Activated T-helper 2 cell treated with anti-CD3 and anti-CD28 coated beads, Interferon-gamma antibody, Interleukin-2, Interleukin-4, amounts not matched to agents 10 μg/mL and 5 μg/mL and 100 μg/mL, durations not matched to agents 14 hours and 24 hours and 36 hours (primary cell): Measurements from ENCODE around the gene HAPLN3. TPM values are rescaled to one million over a fixed set of nuclear protein-coding genes. Genes with fewer than 3 reads are reported as not detected.
"Not testable (repeated sequence)": the region's sequence is repeated elsewhere in the genome, so short reads cannot be mapped to it uniquely, and the experiment has no call there.

Experiments used
- DNase-seq: peaks from one replicate; pipeline ENCODE4 v3.0.0; 2021; ENCODE audit warnings: low spot score
- H3K27ac Mint-ChIP-seq: one replicate; pipeline ENCODE4 v1.8.0; 2021; ENCODE audit warnings: mixed read lengths
- H3K27me3 Mint-ChIP-seq: one replicate; pipeline ENCODE4 v1.8.0; 2021; ENCODE audit warnings: low read depth, mixed read lengths
- H3K36me3 Mint-ChIP-seq: one replicate; pipeline ENCODE4 v1.8.0; 2021; ENCODE audit warnings: low read depth, mixed read lengths
- H3K4me1 Mint-ChIP-seq: one replicate; pipeline ENCODE4 v1.8.0; 2021; ENCODE audit warnings: low read depth, mixed read lengths
- H3K4me3 Mint-ChIP-seq: one replicate; pipeline ENCODE4 v1.8.0; 2021; ENCODE audit warnings: low read depth, mild to moderate bottlenecking, moderate library complexity, mixed read lengths
- H3K9me3 Mint-ChIP-seq: one replicate; pipeline ENCODE4 v1.8.0; 2021; ENCODE audit warnings: mixed read lengths
- intact Hi-C: fragments of 100-400 bp; cut with micrococcal nuclease; formaldehyde crosslinking; loops from one replicate; pipeline ENCODE4 v1.15.1; 2023
- total RNA-seq: library from RNA; stranded (reverse); gene quantifications from 2 replicates; pipeline ENCODE4 v1.2.3, GENCODE V29; 2022

The HAPLN3 gene, protein sequence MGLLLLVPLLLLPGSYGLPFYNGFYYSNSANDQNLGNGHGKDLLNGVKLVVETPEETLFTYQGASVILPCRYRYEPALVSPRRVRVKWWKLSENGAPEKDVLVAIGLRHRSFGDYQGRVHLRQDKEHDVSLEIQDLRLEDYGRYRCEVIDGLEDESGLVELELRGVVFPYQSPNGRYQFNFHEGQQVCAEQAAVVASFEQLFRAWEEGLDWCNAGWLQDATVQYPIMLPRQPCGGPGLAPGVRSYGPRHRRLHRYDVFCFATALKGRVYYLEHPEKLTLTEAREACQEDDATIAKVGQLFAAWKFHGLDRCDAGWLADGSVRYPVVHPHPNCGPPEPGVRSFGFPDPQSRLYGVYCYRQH
- total RNA-seq = 68.1 and 71.4 TPM in 2 replicates

DNA sequence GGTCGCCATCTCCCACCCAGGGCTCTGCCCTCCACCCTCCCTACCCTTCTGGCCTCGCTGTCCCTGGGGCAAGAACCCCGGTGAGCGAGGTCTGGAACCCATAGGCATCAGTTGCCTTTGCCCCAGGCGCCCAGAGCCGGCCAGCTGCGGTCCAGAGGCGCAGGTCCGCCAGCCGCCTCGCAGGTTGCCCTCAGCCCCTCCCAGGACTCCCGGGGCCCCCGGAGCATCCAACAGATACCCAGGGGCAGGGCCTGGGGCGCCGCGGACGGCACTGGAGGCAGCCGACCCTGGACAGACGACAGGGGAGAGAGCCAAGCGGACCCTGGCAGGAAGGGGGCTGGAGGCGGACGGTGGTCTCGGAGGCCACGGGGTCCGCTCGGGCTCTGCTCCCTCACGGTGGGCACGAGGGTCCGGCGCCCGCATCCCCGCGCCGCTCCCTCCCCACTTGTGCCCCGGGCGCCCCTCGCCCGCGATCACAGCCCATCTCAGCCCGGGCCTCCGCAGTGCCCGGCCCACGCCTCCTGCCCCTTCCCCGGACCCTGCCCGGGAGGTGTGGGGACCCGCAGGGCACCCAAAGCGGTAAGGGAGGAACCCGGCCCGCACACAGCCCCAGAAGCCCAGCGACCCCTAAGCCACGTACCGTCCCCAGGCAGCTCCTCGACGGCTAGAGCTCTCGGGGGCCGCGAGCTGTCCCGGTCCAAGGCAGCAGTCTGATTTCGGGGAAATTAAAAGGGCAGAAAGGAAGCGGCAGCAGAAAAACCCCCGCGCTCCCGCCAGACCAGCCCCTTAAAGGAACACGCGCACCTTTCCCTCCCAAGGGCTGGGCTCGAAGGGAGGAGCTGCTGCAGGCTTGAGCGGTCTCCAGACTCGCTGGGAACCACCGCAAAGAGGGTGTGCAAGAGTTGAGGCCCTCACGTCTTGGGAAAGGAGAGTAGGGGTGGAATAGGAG is at the start of gene HAPLN3:
HAPLN3 (minus strand) TSS at position 726 of the 949 bp plus-strand sequence. CDS start 8,246 bp downstream, outside the sequence.
- Mint-ChIP-seq H3K9me3 (no peaks in the 10 kb centered on the region), H3K4me1 (peaks cover 23% of the 10 kb centered on the region), H3K36me3 (peaks cover 5% of the 10 kb centered on the region), H3K4me3 (peak within 1 kb of the TSS; percentile 84), H3K27me3 (no peaks in the 10 kb centered on the region), H3K27ac (peak within 1 kb of the TSS; percentile 42)
- intact Hi-C loops = loop anchor here (1.0 to 10.0 kb wide), 3 partner anchors 18 to 350 kb away; partner anchors contain the start of genes DET1 and MFGE8
- DNase-seq = peak; percentile 45

DNA sequence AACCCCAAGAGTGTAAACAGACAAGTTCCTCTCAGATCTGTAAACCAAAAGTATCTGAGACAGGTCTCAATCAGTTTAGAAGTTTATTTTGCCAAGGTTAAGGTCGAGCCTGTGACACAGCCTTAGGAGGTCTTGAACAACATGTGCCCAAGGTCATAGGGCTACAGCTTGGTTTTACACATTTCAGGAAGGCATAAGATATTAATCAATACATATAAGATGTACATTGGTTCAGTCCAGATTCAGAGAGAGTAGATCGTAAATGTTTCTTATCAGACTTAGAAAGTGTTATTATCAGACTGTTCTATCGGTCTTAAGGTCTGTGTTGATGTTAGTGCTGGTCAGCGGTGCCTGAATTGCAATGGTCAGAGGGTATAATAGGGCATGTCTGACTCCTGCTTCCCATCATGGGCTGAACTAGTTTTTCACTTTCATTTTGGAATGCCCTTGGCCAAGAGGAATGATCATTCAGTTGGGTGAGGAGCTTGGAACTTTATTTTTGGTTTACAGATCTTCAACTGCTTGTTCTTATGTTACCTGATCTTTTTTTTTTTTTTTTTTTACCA is 44.8 kb upstream of the HAPLN3 start:
- peaks cover 4% of the 10 kb centered on the region for H3K27me3 Mint-ChIP-seq
- intact Hi-C loops = no loop called here
- H3K4me1 Mint-ChIP-seq = no peaks in the 10 kb centered on the region
- no peak for DNase-seq
- no peak overlapping the region for H3K4me3 Mint-ChIP-seq
- no peaks in the 10 kb centered on the region for H3K9me3 Mint-ChIP-seq
- no peak overlapping the region for H3K27ac Mint-ChIP-seq
- H3K36me3 Mint-ChIP-seq = no peaks in the 10 kb centered on the region

GRCh38 chr15:88939486-88939806 is 44.1 kb upstream of the HAPLN3 start:
- Mint-ChIP-seq H3K9me3 (no peaks in the 10 kb centered on the region), H3K27ac (no peak overlapping the region), H3K4me3 (no peak overlapping the region), H3K36me3 (no peaks in the 10 kb centered on the region), H3K4me1 (no peaks in the 10 kb centered on the region), H3K27me3 (peaks cover 6% of the 10 kb centered on the region)
- intact Hi-C loops = no loop called here
- DNase-seq = no peak

DNA sequence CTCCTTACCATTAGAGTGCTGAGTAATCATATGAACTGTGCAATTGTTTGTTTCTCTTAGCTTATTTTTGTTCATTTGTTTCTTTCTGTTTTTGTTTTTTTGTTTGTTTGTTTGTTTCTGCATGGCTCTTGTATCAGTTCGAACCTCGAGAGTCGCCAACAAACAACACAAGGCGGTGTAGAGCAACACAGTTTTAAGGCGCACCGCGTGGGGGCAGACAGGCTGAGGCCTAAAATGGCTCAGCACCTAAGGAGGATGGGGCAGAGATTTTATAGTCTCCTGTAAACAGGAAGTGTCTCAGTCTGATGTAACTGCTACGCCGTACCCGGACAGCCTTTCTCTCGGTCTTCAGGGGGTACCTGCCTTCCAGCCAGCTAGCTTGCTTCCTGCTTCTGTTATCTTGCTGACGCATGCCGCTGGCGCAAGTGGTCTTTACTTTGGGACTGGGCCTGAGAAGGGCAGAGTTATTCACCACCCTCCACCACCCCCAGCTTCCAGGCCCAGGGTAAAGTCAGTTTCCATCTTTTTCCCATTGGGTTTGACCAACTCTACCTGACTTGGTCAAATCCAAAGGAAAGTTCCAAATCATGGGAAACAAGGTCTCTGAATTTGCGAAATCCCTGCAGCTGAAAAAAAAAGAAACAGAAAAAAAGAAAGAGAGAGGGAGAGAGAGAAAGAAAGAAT is 43.6 kb upstream of the HAPLN3 start:
- no peaks in the 10 kb centered on the region for H3K9me3 Mint-ChIP-seq
- no peaks in the 10 kb centered on the region for H3K4me1 Mint-ChIP-seq
- no peaks in the 10 kb centered on the region for H3K36me3 Mint-ChIP-seq
- intact Hi-C loops = no loop called here
- H3K27ac Mint-ChIP-seq = no peak overlapping the region
- peaks cover 6% of the 10 kb centered on the region for H3K27me3 Mint-ChIP-seq
- no peak overlapping the region for H3K4me3 Mint-ChIP-seq
- DNase-seq = no peak

DNA sequence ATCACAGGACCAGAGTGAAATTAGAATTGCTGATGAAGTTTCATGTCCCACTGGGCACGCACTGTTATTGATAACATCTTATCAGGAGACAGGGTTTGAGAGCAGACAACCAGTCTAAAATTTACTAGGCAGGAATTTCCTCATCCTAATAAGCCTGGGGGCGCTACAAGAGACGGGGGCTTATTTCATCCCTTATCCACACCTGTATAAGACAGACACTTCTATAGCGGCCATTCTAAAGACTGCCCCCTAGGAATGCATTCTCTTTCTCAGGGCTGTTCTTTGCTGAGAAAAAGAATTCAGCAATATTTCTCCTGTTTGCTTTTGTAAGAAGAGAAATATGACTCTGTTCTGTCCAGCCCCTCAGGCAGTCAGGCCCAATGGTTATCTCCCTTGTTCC is 39.1 kb upstream of the HAPLN3 start:
- H3K36me3 Mint-ChIP-seq, H3K27ac Mint-ChIP-seq, H3K9me3 Mint-ChIP-seq, H3K4me1 Mint-ChIP-seq, intact Hi-C loops, H3K4me3 Mint-ChIP-seq, DNase-seq: not testable (repeated sequence)
- peaks cover 18% of the 10 kb centered on the region for H3K27me3 Mint-ChIP-seq

DNA sequence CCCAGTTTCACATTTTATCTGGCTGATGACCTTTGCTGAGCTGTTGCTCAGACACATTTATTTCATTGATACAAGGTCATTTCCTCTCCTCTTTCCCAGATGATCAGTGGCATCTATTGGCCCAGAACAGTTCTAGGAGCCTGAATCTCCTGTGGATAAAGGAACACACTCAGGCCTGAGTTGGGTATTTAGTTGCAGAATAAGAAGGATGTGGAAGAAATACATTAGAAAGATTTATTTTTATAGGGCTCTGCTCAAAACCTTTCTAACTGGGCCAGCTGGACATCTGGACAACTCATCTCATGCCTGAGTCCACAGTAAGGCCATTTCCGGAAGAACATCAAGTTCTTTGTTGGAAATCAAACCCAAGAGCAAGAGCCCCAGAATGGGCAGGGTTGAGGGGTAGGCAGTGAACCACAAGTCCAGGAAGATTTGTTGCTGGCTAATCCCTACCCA is 37.6 kb upstream of the HAPLN3 start:
- H3K4me1 Mint-ChIP-seq = no peaks in the 10 kb centered on the region
- peaks cover 19% of the 10 kb centered on the region for H3K27me3 Mint-ChIP-seq
- no peaks in the 10 kb centered on the region for H3K9me3 Mint-ChIP-seq
- no peak overlapping the region for H3K27ac Mint-ChIP-seq
- no peak for DNase-seq
- intact Hi-C loops = no loop called here
- H3K36me3 Mint-ChIP-seq = no peaks in the 10 kb centered on the region
- no peak overlapping the region for H3K4me3 Mint-ChIP-seq

DNA sequence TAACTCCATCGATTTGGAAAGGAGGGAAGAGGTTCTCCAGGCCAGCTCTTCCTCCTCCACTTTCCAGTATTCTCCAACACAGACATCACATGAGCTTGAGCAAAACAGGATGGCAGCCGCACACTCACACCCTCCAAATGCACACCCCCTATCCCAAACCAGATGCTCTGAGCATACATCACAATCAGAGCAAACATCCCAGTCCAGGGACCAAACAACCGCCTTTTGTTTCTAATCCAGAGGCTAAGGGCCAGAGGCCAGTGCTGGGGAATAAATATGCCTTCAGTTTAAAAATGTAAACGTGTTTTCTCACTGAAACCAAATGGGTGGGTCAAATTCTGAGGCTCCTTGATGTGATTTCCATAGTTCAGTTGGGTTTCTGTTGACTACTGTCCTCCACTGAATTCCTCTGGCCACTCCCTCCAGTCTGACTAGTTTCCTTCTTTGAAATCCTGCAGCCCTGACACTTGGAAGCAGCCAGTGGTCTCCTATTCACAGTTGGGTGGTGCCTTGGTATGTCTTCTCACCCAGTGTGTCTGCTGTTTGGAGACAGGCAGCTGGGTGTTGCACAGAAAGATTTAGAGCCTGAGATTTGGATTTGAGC is 37.0 kb upstream of the HAPLN3 start:
- no peaks in the 10 kb centered on the region for H3K4me1 Mint-ChIP-seq
- no peak overlapping the region for H3K4me3 Mint-ChIP-seq
- H3K36me3 Mint-ChIP-seq = no peaks in the 10 kb centered on the region
- no peak overlapping the region for H3K27ac Mint-ChIP-seq
- no peaks in the 10 kb centered on the region for H3K9me3 Mint-ChIP-seq
- DNase-seq = no peak
- H3K27me3 Mint-ChIP-seq = peaks cover 20% of the 10 kb centered on the region
- intact Hi-C loops = no loop called here

DNA sequence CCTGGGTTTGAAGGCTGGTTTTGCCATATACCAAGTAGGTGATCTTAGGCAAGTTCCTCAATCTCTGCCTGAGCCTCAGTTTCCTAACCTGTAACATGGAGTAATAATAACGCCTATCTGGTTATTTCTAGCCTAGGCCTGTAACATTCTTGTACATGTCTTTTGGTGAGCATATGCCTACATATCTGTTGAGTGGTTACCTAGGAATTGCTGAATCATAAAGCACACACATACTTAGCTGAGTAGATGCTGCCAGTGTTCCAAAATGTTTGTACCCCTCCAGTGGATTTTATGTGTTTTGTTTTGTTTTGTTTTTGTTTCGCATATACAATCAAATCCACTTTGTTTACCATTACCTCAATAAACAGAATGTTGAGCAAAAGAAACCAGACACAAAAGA is 35.2 kb upstream of the HAPLN3 start:
- H3K36me3 Mint-ChIP-seq = no peaks in the 10 kb centered on the region

GRCh38 chr15:88929358-88930098 is 34.2 kb upstream of the HAPLN3 start:
- DNase-seq, H3K36me3 Mint-ChIP-seq, intact Hi-C loops: not testable (repeated sequence)

More for the DNA sequence above, 35.2 kb upstream of the HAPLN3 start:
- H3K4me1 Mint-ChIP-seq = no peaks in the 10 kb centered on the region
- DNase-seq = no peak
- H3K27me3 Mint-ChIP-seq = peaks cover 19% of the 10 kb centered on the region
- intact Hi-C loops = no loop called here
- no peak overlapping the region for H3K27ac Mint-ChIP-seq
- no peak overlapping the region for H3K4me3 Mint-ChIP-seq
- no peaks in the 10 kb centered on the region for H3K9me3 Mint-ChIP-seq

DNA sequence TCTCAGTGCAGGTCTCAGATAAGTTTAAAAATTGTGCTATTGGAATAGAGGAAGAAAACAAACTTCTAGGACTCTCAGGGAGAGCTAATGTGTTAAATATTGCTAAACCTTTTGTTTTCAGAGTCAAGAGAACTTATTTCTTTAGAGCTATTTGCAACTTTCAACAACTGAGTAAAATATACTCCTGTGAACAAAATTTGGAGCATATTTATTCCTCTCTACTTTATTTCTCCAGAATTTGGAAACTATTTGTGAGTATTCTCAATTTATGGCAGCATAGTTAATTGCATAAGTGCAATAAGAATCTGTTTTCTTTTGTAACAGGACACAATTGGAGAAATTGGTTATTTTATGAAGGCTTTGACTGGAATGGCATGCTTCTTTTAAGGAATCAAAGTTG is 32.8 kb upstream of the HAPLN3 start:
- H3K27me3 Mint-ChIP-seq = peaks cover 21% of the 10 kb centered on the region
- DNase-seq, H3K36me3 Mint-ChIP-seq, H3K27ac Mint-ChIP-seq, H3K4me3 Mint-ChIP-seq, H3K9me3 Mint-ChIP-seq, H3K4me1 Mint-ChIP-seq, intact Hi-C loops: not testable (repeated sequence)

More at GRCh38 chr15:88929358-88930098, 34.2 kb upstream of the HAPLN3 start:
- peaks cover 17% of the 10 kb centered on the region for H3K27me3 Mint-ChIP-seq
- not testable (repeated sequence) for H3K4me1 Mint-ChIP-seq, H3K4me3 Mint-ChIP-seq, H3K9me3 Mint-ChIP-seq, H3K27ac Mint-ChIP-seq

GRCh38 chr15:88925648-88926047 is 30.3 kb upstream of the HAPLN3 start:
- intact Hi-C loops, DNase-seq, H3K36me3 Mint-ChIP-seq, H3K27ac Mint-ChIP-seq, H3K4me3 Mint-ChIP-seq, H3K9me3 Mint-ChIP-seq, H3K4me1 Mint-ChIP-seq: not testable (repeated sequence)
- peaks cover 18% of the 10 kb centered on the region for H3K27me3 Mint-ChIP-seq
